SK-N-SH (cell line): Measurements from ENCODE around the gene FNDC3B. TPM values are rescaled to one million over a fixed set of nuclear protein-coding genes. Genes with fewer than 3 reads are reported as not detected.

ENCODE experiments used
- CTCF ChIA-PET: fragments of 300-600, 350-600 bp; formaldehyde crosslinking; extraction: SDS; loops from one replicate; lab custom pipeline; 2021; lab: Yijun Ruan, JAX
- POLR2A ChIA-PET: fragments of 350-600 bp; sonication (Branson Sonifier 250); formaldehyde crosslinking; extraction: SDS; loops from one replicate; lab custom pipeline; 2020; ENCODE audit warnings: antibody characterized with exemption, inconsistent platforms; lab: Yijun Ruan, JAX
- DNase-seq: peaks from one replicate; pipeline ENCODE4 v3.0.0; 2012
- H2AFZ ChIP-seq: fragments of 200-600 bp; sonication (generic); 2 replicates; pipeline ENCODE4 v1.8.1; 2016; ENCODE audit warnings: antibody characterized with exemption, mild to moderate bottlenecking, low read depth
- H3F3A ChIP-seq: fragments of 200-600 bp; sonication (generic); replicated peaks from 2 replicates; pipeline ENCODE3; 2016; ENCODE audit warnings: antibody characterized with exemption, mild to moderate bottlenecking; ENCODE audit not compliant: insufficient read depth
- H3K27ac ChIP-seq, 2 experiments: fragments of 200-500 bp in 1 of 2; fragments of 200-600 bp in 1 of 2; sonication (Bioruptor generic) in 1 of 2; sonication (generic), shearing (Covaris generic) in 1 of 2; 2 replicates each; pipeline versions ENCODE4 v1.5.1 to v1.6.1; 2014 to 2016; ENCODE audit warnings: low read depth in 2 of 2, inconsistent platforms in 1 of 2, low read length in 1 of 2, mild to moderate bottlenecking in 1 of 2, mixed read lengths in 1 of 2
- H3K27me3 ChIP-seq: fragments of 200-600 bp; sonication (generic), shearing (Covaris generic); 2 replicates; pipeline ENCODE4 v1.6.1; 2016; ENCODE audit warnings: mixed run types; ENCODE audit not compliant: insufficient read depth
- H3K36me3 ChIP-seq, 2 experiments: fragments of 200-500 bp in 1 of 2; fragments of 200-600 bp in 1 of 2; sonication (Bioruptor generic) in 1 of 2; sonication (generic) in 1 of 2; replicated peaks in 1 of 2; 2 replicates each; pipeline versions ENCODE3 to v1.5.1; 2014 to 2016; ENCODE audit warnings: low read length in 1 of 2, mild to moderate bottlenecking in 1 of 2; ENCODE audit not compliant: insufficient read depth in 2 of 2, control insufficient read depth in 1 of 2
- H3K4me1 ChIP-seq, 2 experiments: fragments of 200-500 bp in 1 of 2; fragments of 200-600 bp in 1 of 2; sonication (Bioruptor generic) in 1 of 2; sonication (generic), shearing (Covaris generic) in 1 of 2; 2 replicates each; pipeline versions ENCODE4 v1.5.1 to v1.6.1; 2014 to 2016; ENCODE audit warnings: low read depth in 1 of 2, low read length in 1 of 2, mixed run types in 1 of 2; ENCODE audit not compliant: insufficient read depth in 2 of 2, control insufficient read depth in 1 of 2
- H3K4me2 ChIP-seq: fragments of 200-600 bp; sonication (generic), shearing (Covaris generic); 2 replicates; pipeline ENCODE4 v1.6.1; 2017; ENCODE audit warnings: mixed run types
- H3K4me3 ChIP-seq, 2 experiments: fragments of 200-500 bp in 1 of 2; fragments of 200-600 bp in 1 of 2; sonication (Bioruptor generic) in 1 of 2; sonication (generic), shearing (Covaris generic) in 1 of 2; 2 replicates each; pipeline versions ENCODE4 v1.5.1 to v1.8.1; 2014 to 2016; ENCODE audit warnings: low read depth in 2 of 2, inconsistent platforms in 1 of 2, low read length in 1 of 2, mild to moderate bottlenecking in 1 of 2, mixed read lengths in 1 of 2, moderate library complexity in 1 of 2
- H3K79me2 ChIP-seq: fragments of 200-600 bp; sonication (generic); 2 replicates; pipeline ENCODE4 v1.8.1; 2017; ENCODE audit warnings: mild to moderate bottlenecking; ENCODE audit not compliant: insufficient read depth
- H3K9ac ChIP-seq: fragments of 200-600 bp; sonication (generic); 2 replicates; pipeline ENCODE4 v1.6.1; 2017; ENCODE audit warnings: mixed run types
- H3K9me2 ChIP-seq: fragments of 200-600 bp; sonication (generic); 2 replicates; pipeline ENCODE4 v1.6.1; 2017; ENCODE audit warnings: mixed run types
- H3K9me3 ChIP-seq: fragments of 200-600 bp; sonication (generic); 2 replicates; pipeline ENCODE4 v1.6.1; 2017; ENCODE audit warnings: mixed run types, mild to moderate bottlenecking, moderate library complexity
- H4K20me1 ChIP-seq: fragments of 200-600 bp; sonication (generic); 2 replicates; pipeline ENCODE4 v1.6.1; 2017; ENCODE audit warnings: mild to moderate bottlenecking, mixed run types; ENCODE audit not compliant: insufficient read depth
- CTCF ChIP-seq: fragments of 200-600 bp; sonication (generic); IDR thresholded peaks from 2 replicates; pipeline ENCODE4 v1.6.1; 2017; ENCODE audit warnings: antibody characterized with exemption, mild to moderate bottlenecking, moderate library complexity
- EP300 ChIP-seq, 2 experiments: IDR thresholded peaks; 2 replicates each; pipeline versions ENCODE4 v1.4.0 to v1.6.1; 2012; ENCODE audit warnings: borderline replicate concordance in 1 of 2, low read depth in 1 of 2, low read length in 1 of 2
- EZH2phosphoT487 ChIP-seq: fragments of 200-600 bp; sonication (generic); IDR thresholded peaks from 2 replicates; pipeline ENCODE4 v1.6.1; 2017; ENCODE audit warnings: low read depth, mixed run types, mild to moderate bottlenecking, antibody characterized with exemption, moderate library complexity, borderline replicate concordance
- FOSL2 ChIP-seq: IDR thresholded peaks from 2 replicates; pipeline ENCODE4 v1.4.0; 2012; ENCODE audit warnings: low read depth, mild to moderate bottlenecking, moderate library complexity, borderline replicate concordance
- GABPA ChIP-seq: IDR thresholded peaks from 2 replicates; pipeline ENCODE4 v1.4.0; 2012; ENCODE audit warnings: low read depth, mild to moderate bottlenecking
- IRF3 ChIP-seq: fragments of 150-350 bp; IDR thresholded peaks from 2 replicates; pipeline ENCODE4 v1.6.1; 2016; ENCODE audit warnings: mild to moderate bottlenecking, low read depth, low read length
- JUND ChIP-seq: IDR thresholded peaks from 2 replicates; pipeline ENCODE4 v1.4.0; 2012
- MAX ChIP-seq: IDR thresholded peaks from 2 replicates; pipeline ENCODE4 v1.4.0; 2012; ENCODE audit warnings: low read depth
- MEF2A ChIP-seq: IDR thresholded peaks from 2 replicates; pipeline ENCODE4 v1.4.0; 2012; ENCODE audit warnings: low read depth, borderline replicate concordance
- NFIC ChIP-seq: IDR thresholded peaks from 2 replicates; pipeline ENCODE4 v1.4.0; 2012; ENCODE audit warnings: borderline replicate concordance
- POLR2AphosphoS5 ChIP-seq: IDR thresholded peaks from 2 replicates; pipeline ENCODE4 v1.6.1; 2012; ENCODE audit warnings: low read depth, low read length
- RAD21 ChIP-seq: IDR thresholded peaks from 2 replicates; pipeline ENCODE4 v1.6.1; 2012; ENCODE audit warnings: mild to moderate bottlenecking, low read length
- REST ChIP-seq: IDR thresholded peaks from 2 replicates; pipeline ENCODE4 v1.6.1; 2012; ENCODE audit warnings: mild to moderate bottlenecking, low read depth, low read length, moderate library complexity
- SMC3 ChIP-seq: IDR thresholded peaks from 2 replicates; pipeline ENCODE4 v1.6.1; 2012; ENCODE audit warnings: low read depth, low read length, improper control_type of control experiment
- TEAD4 ChIP-seq: IDR thresholded peaks from 2 replicates; pipeline ENCODE4 v1.4.0; 2012; ENCODE audit warnings: mild to moderate bottlenecking, borderline replicate concordance; ENCODE audit not compliant: insufficient read depth
- WGBS: methylation state at CpG from one replicate; pipeline ENCODE4 v1.1.6; 2017; ENCODE audit warnings: low lambda C conversion rate; 5-methylcytosine and 5-hydroxymethylcytosine counted together
- polyA plus RNA-seq, 3 experiments: library from polyadenylated mRNA; depleted of rRNA; stranded (reverse); fragments of >200 nt; gene quantifications; 2 replicates each; pipeline ENCODE4 v1.2.3, GENCODE V29; 2012

Gene FNDC3B
- polyA plus RNA-seq, 1 of the 3 experiments (the other 2 are of a cell fraction): 10.4 TPM

DNA sequence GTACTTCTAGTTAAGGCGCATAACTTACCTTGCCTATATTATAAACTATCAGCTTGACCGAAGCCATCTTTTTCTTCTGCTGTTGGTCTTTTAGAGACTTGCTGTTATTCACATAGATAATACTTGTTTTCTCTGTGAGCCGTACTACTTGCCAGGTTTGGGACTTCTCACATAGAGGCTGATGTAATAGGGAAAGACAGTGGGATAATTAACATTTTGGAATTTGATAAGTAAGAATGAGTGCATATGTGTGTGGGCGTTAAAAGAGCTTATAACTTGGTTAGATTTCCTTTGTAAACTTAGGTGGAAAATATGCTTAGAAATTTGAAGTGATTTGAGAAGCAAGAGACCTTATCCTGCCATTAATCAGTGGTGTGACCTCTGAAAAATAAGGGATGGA lies 47.8 kb downstream of the FNDC3B start:
- Histone ChIP-seq H3K79me2 (peaks cover 100% of the 10 kb centered on the region), H3K9me2 (no peaks in the 10 kb centered on the region), H3K9ac (no peak overlapping the region), H3K27ac (no peak overlapping the region), H3K4me2 (no peak overlapping the region), H3K4me1 (peaks cover 6 to 44% of the 10 kb centered on the region in 2 experiments; a peak in 3 of 4 replicates), H3K9me3 (no peaks in the 10 kb centered on the region), H3K36me3 (peaks cover 2 to 38% of the 10 kb centered on the region in 2 experiments), H4K20me1 (peaks cover 81% of the 10 kb centered on the region), H3F3A (peaks cover 27% of the 10 kb centered on the region), H2AFZ (no peak overlapping the region), H3K27me3 (no peaks in the 10 kb centered on the region), H3K4me3 (no peak overlapping the region)
- no peak for DNase-seq
- 94% methylated on average over 4 of the region's 4 CpGs for WGBS
- ChIA-PET CTCF (no interaction called here), POLR2A (no interaction called here)
- TF ChIP-seq REST (no peak), IRF3 (no peak), POLR2AphosphoS5 (no peak), SMC3 (no peak), NFIC (no peak), CTCF (no peak), TEAD4 (no peak), EZH2phosphoT487 (no peak), FOSL2 (no peak), EP300 (IDR thresholded peaks at IDR 0.05; ENCODE audit: borderline replicate concordance in 1 of 2, low read depth in 1 of 2, low read length in 1 of 2) (no peak), MAX (no peak), GABPA (no peak), RAD21 (no peak), JUND (no peak), MEF2A (no peak)
